HG03520 (cell line): ENCODE results near the gene HMGN4.
A peak's percentile ranks its signal among the peaks of the same experiment; 100 is the strongest.

Source experiments
- ATAC-seq: cut with Tn5 transposase; IDR thresholded peaks from one replicate; pipeline ENCODE4 v1.9.1; 2021; ENCODE audit warnings: mild to moderate bottlenecking, moderate library complexity; ENCODE audit not compliant: unreplicated experiment

HMGN4 gene

GRCh38 chr6:26576929-26577719, 39.0 kb downstream of the HMGN4 start:
- no peak for ATAC-seq

- ATAC-seq, result no peak
These were observed 39.5 kb downstream of the HMGN4 start for GRCh38 chr6:26577720-26578072.

GRCh38 chr6:26578279-26578678, 40.1 kb downstream of the HMGN4 start:
- no peak for ATAC-seq

GRCh38 chr6:26578741-26579140, 40.6 kb downstream of the HMGN4 start:
- no peak for ATAC-seq

- no peak for ATAC-seq
These were observed 43.2 kb downstream of the HMGN4 start for GRCh38 chr6:26581164-26581915.

- no peak for ATAC-seq
These were observed 50.8 kb downstream of the HMGN4 start for GRCh38 chr6:26588965-26589364.

GRCh38 chr6:26592649-26593048, 54.5 kb downstream of the HMGN4 start:
- no peak for ATAC-seq

GRCh38 chr6:26593278-26594130, 55.3 kb downstream of the HMGN4 start:
- no peak for ATAC-seq

GRCh38 chr6:26594131-26594498, 55.9 kb downstream of the HMGN4 start:
- no peak for ATAC-seq

GRCh38 chr6:26594730-26595632, 56.8 kb downstream of the HMGN4 start:
- ATAC-seq, result no peak

GRCh38 chr6:26595669-26596269, 57.6 kb downstream of the HMGN4 start:
- peak; percentile 53 for ATAC-seq
